Measurements from ENCODE around the gene TAAR1.

DNA sequence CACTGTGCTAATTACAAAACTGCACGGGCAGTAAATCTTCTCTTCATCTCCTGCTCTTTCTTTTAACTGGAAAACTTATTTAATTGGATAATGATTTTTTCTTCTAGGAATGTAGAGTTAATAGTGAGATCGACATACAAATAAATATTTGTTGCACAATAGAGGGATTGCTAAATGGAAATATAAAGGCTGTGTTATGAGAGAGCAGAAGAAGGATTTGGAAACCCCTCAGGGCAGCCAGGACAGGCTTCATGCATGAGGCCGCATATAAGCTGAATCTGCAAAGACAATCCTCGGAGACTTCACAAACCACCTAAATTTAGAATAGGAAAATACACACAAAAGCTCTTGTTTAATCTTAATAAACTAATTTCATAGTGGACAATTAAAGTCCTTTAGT is 2.9 kb upstream of the TAAR1 start:
- TF ChIP-seq, protein P1, sequence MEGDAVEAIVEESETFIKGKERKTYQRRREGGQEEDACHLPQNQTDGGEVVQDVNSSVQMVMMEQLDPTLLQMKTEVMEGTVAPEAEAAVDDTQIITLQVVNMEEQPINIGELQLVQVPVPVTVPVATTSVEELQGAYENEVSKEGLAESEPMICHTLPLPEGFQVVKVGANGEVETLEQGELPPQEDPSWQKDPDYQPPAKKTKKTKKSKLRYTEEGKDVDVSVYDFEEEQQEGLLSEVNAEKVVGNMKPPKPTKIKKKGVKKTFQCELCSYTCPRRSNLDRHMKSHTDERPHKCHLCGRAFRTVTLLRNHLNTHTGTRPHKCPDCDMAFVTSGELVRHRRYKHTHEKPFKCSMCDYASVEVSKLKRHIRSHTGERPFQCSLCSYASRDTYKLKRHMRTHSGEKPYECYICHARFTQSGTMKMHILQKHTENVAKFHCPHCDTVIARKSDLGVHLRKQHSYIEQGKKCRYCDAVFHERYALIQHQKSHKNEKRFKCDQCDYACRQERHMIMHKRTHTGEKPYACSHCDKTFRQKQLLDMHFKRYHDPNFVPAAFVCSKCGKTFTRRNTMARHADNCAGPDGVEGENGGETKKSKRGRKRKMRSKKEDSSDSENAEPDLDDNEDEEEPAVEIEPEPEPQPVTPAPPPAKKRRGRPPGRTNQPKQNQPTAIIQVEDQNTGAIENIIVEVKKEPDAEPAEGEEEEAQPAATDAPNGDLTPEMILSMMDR (IDR thresholded peaks at IDR 0.05): no peak
- TF ChIP-seq POLR2A (IDR thresholded peaks at IDR 0.05): no peak
- no peak for TF ChIP-seq EP300 (IDR thresholded peaks at IDR 0.05)
